NCI-H69 (cell line): Measurements from ENCODE around the gene CAPN5.
A peak's percentile ranks its signal among the peaks of the same experiment; 100 is the strongest.
"Not testable (repeated sequence)": the region's sequence is repeated elsewhere in the genome, so short reads cannot be mapped to it uniquely, and the experiment has no call there.

Experiments used
- DNase-seq: peaks from one replicate; lab custom pipeline; 2025; lab: John Stamatoyannopoulos, UW

CAPN5 gene

GRCh38 chr11:77042111-77042726, 24.6 kb upstream of the CAPN5 start:
- no peak for DNase-seq

- DNase-seq, result no peak
Measured at GRCh38 chr11:77044356-77044755, 22.4 kb upstream of the CAPN5 start.

- no peak for DNase-seq
Measured at GRCh38 chr11:77044886-77045285, 21.9 kb upstream of the CAPN5 start.

GRCh38 chr11:77046060-77046501, 20.7 kb upstream of the CAPN5 start:
- peak; percentile 88 for DNase-seq

- peak; percentile 96 for DNase-seq
Measured at GRCh38 chr11:77047007-77047927, 19.5 kb upstream of the CAPN5 start.

GRCh38 chr11:77047928-77048446, 18.8 kb upstream of the CAPN5 start:
- DNase-seq, result not testable (repeated sequence)

GRCh38 chr11:77049026-77049425, 17.7 kb upstream of the CAPN5 start:
- no peak for DNase-seq

- DNase-seq, result no peak
Measured at GRCh38 chr11:77051511-77051910, 15.3 kb upstream of the CAPN5 start.

GRCh38 chr11:77052518-77052917, 14.3 kb upstream of the CAPN5 start:
- DNase-seq, result no peak

GRCh38 chr11:77053217-77054015, 13.4 kb upstream of the CAPN5 start:
- no peak for DNase-seq

- DNase-seq, result peak; percentile 25
Measured at GRCh38 chr11:77054084-77054483, 12.7 kb upstream of the CAPN5 start.

GRCh38 chr11:77055101-77055561, 11.6 kb upstream of the CAPN5 start:
- DNase-seq, result peak; percentile 59

- DNase-seq, result no peak
Measured at GRCh38 chr11:77055913-77056312, 10.9 kb upstream of the CAPN5 start.

GRCh38 chr11:77056814-77057402, 9.9 kb upstream of the CAPN5 start:
- no peak for DNase-seq

- no peak for DNase-seq
Measured at GRCh38 chr11:77057938-77058474, 8.8 kb upstream of the CAPN5 start.

GRCh38 chr11:77058900-77059299, 7.9 kb upstream of the CAPN5 start:
- no peak for DNase-seq

- DNase-seq, result no peak
Measured at GRCh38 chr11:77059806-77060205, 7.0 kb upstream of the CAPN5 start.

GRCh38 chr11:77060234-77060633, 6.5 kb upstream of the CAPN5 start:
- no peak for DNase-seq

GRCh38 chr11:77061258-77061657, 5.5 kb upstream of the CAPN5 start:
- DNase-seq, result not testable (repeated sequence)

GRCh38 chr11:77062924-77063323, 3.8 kb upstream of the CAPN5 start:
- DNase-seq, result no peak

GRCh38 chr11:77063407-77063806, 3.4 kb upstream of the CAPN5 start:
- no peak for DNase-seq
